ENCODE measurements around the gene TMEM184A. TPM values are rescaled to one million over a fixed set of nuclear protein-coding genes. Genes with fewer than 3 reads are reported as not detected.

The TMEM184A gene
- total RNA-seq, 1 donor from 2014 or later = 5.0 TPM

GRCh38 chr7:1542329-1542728 lies 13.7 kb downstream of the TMEM184A start:
- no peak for DNase-seq (ENCODE audit: low spot score in 2 of 2, unreplicated experiment in 2 of 2)
- H3K9me3 Mint-ChIP-seq = no peaks in the 10 kb centered on the region
- H3K36me3 Mint-ChIP-seq = peaks cover 5% of the 10 kb centered on the region
- H3K4me1 Mint-ChIP-seq = peaks cover 10% of the 10 kb centered on the region
- H3K4me3 Mint-ChIP-seq = no peak overlapping the region
- H3K27ac Mint-ChIP-seq = peak overlapping the region; percentile 66
- no peaks in the 10 kb centered on the region for H3K27me3 Mint-ChIP-seq (ENCODE audit: low read depth)
- TF ChIP-seq, protein P1, sequence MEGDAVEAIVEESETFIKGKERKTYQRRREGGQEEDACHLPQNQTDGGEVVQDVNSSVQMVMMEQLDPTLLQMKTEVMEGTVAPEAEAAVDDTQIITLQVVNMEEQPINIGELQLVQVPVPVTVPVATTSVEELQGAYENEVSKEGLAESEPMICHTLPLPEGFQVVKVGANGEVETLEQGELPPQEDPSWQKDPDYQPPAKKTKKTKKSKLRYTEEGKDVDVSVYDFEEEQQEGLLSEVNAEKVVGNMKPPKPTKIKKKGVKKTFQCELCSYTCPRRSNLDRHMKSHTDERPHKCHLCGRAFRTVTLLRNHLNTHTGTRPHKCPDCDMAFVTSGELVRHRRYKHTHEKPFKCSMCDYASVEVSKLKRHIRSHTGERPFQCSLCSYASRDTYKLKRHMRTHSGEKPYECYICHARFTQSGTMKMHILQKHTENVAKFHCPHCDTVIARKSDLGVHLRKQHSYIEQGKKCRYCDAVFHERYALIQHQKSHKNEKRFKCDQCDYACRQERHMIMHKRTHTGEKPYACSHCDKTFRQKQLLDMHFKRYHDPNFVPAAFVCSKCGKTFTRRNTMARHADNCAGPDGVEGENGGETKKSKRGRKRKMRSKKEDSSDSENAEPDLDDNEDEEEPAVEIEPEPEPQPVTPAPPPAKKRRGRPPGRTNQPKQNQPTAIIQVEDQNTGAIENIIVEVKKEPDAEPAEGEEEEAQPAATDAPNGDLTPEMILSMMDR (IDR thresholded peaks at IDR 0.05; ENCODE audit: unreplicated experiment) = no peak

GRCh38 chr7:1541431-1542162 lies 14.4 kb downstream of the TMEM184A start:
- no peak for DNase-seq (ENCODE audit: low spot score in 2 of 2, unreplicated experiment in 2 of 2)
- Mint-ChIP-seq H3K9me3 (no peaks in the 10 kb centered on the region), H3K4me3 (no peak overlapping the region), H3K27me3 (ENCODE audit: low read depth) (no peaks in the 10 kb centered on the region), H3K36me3 (peaks cover 5% of the 10 kb centered on the region), H3K4me1 (peaks cover 16% of the 10 kb centered on the region), H3K27ac (peak overlapping the region; percentile 71)
- TF ChIP-seq, protein P1 (IDR thresholded peaks at IDR 0.05; ENCODE audit: unreplicated experiment) = no peak

GRCh38 chr7:1540776-1541271 lies 15.2 kb downstream of the TMEM184A start:
- TF ChIP-seq, protein P1 (IDR thresholded peaks at IDR 0.05; ENCODE audit: unreplicated experiment) = no peak
- H3K27ac Mint-ChIP-seq = peak overlapping the region; percentile 71
- peaks cover 23% of the 10 kb centered on the region for H3K4me1 Mint-ChIP-seq
- no peaks in the 10 kb centered on the region for H3K9me3 Mint-ChIP-seq
- H3K4me3 Mint-ChIP-seq = no peak overlapping the region
- H3K27me3 Mint-ChIP-seq (ENCODE audit: low read depth) = no peaks in the 10 kb centered on the region
- peaks cover 5% of the 10 kb centered on the region for H3K36me3 Mint-ChIP-seq
- DNase-seq (ENCODE audit: low spot score in 2 of 2, unreplicated experiment in 2 of 2) = no peak

DNA sequence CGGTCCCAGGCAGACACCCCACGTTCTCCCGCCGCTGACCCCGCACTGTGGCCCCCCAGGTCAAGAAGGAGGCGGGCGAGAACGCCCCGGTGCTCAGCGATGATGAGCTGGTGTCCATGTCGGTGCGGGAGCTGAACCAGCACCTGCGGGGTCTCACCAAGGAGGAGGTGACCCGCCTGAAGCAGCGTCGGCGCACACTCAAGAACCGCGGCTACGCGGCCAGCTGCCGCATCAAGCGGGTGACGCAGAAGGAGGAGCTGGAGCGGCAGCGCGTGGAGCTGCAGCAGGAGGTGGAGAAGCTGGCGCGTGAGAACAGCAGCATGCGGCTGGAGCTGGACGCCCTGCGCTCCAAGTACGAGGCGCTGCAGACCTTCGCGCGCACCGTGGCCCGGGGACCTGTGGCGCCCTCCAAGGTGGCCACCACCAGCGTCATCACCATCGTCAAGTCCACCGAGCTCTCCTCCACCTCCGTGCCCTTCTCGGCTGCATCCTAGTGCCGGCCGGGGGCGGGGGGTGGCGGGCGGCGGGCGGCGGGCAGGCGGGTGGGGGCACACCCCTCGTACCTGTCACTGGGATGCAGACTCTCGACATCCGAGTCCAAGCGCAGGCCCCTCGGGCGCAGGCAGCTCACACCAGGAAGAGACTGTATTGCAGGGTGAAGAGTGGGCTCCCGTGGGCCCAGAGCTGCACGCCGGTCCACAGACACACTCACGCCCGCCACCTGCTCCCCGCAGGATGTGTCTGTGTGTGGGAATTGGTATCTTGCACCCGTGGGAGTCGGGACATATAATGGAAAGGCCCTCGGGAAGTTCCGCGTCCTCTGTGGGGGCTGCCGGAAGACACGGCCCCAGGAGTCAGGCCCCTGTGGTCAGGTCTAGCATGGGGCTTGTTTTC lies 15.9 kb downstream of the TMEM184A start:
- DNase-seq (ENCODE audit: low spot score in 2 of 2, unreplicated experiment in 2 of 2) = no peak
- no peaks in the 10 kb centered on the region for H3K9me3 Mint-ChIP-seq
- H3K36me3 Mint-ChIP-seq = peaks cover 5% of the 10 kb centered on the region
- no peak overlapping the region for H3K4me3 Mint-ChIP-seq
- H3K4me1 Mint-ChIP-seq = peaks cover 25% of the 10 kb centered on the region
- H3K27ac Mint-ChIP-seq = peak overlapping the region; percentile 53
- H3K27me3 Mint-ChIP-seq (ENCODE audit: low read depth) = no peaks in the 10 kb centered on the region
- TF ChIP-seq, protein P1 (IDR thresholded peaks at IDR 0.05; ENCODE audit: unreplicated experiment) = no peak

DNA sequence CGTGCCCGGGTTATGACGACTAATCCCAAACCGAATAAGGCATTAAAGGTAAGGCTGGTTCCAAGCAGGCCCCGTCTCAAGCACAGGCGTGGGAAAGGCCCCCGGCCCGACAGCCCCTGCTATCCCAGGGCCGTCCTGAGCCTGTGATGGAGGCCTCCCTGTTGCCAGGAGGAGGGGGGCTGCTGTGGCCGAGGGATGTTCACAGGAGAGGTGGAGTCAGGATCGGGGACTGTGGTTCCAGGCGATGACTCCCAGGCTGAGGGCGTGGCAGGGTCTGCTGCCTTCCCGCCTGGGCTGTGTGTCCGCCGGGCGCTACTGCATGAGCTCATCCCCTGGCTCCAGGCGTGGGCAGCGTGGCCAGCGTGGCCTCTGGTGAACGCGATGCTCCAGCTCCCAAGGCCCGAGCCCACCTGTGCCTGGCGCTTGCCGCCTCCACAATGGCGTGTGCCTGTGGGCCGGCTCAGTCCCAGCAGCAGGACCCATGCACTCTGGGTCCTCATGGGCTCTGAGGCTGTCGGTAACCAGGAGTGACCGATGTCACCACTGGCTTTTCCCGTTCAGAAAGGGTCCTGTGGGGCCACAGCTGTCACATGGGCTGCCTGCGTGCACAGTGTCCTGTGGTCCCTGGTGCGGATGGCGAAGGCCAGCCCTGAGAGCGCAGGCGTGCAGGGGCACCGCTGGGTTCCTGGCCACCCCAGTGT lies 16.7 kb downstream of the TMEM184A start:
- Mint-ChIP-seq H3K36me3 (peaks cover 5% of the 10 kb centered on the region), H3K4me3 (peak overlapping the region; percentile 48), H3K4me1 (peaks cover 30% of the 10 kb centered on the region), H3K9me3 (no peaks in the 10 kb centered on the region), H3K27ac (peak overlapping the region; percentile 90), H3K27me3 (ENCODE audit: low read depth) (no peaks in the 10 kb centered on the region)
- TF ChIP-seq, protein P1 (IDR thresholded peaks at IDR 0.05; ENCODE audit: unreplicated experiment) = no peak
- DNase-seq (ENCODE audit: low spot score in 2 of 2, unreplicated experiment in 2 of 2) = no peak
